Measurements from ENCODE around the gene FRS3. TPM values are rescaled to one million over a fixed set of nuclear protein-coding genes. Genes with fewer than 3 reads are reported as not detected.
A peak's percentile ranks its signal among the peaks of the same experiment; 100 is the strongest.

Gene FRS3
- total and polyA plus RNA-seq, 2 of the 13 experiments (the other 11 are each of a cell fraction or from before 2014, with no cell fraction given): 3.0 to 7.4 TPM

GRCh38 chr6:41735427-41736185 is 44.1 kb downstream of the FRS3 start, which contains the start of gene TFEB (continued):
- TF ChIP-seq ETS1 (CRISPR knock-in tag; IDR thresholded peaks at IDR 0.05): 0 out of 2 replicates have a peak, but pooled peaks have one; percentile 23
- TF ChIP-seq HNF4A (CRISPR knock-in tag; IDR thresholded peaks at IDR 0.05): peak; percentile 47
- no peak for TF ChIP-seq ZNF121 (CRISPR knock-in tag; IDR thresholded peaks at IDR 0.05)
- no peak for TF ChIP-seq POLR2AphosphoS2 (IDR thresholded peaks at IDR 0.05; ENCODE audit: low read depth, low read length)
- TF ChIP-seq KLF16 (CRISPR knock-in tag; IDR thresholded peaks at IDR 0.05): peak in 1 of 2 experiments; percentile 91; a peak in 2 of 4 replicates
- TF ChIP-seq RXRB (CRISPR knock-in tag; IDR thresholded peaks at IDR 0.05; ENCODE audit: borderline replicate concordance): peak; percentile 71
- peak; percentile 65 for TF ChIP-seq POGZ (CRISPR knock-in tag; IDR thresholded peaks at IDR 0.05)
- peak; percentile 99 for TF ChIP-seq ZNF574 (CRISPR knock-in tag; IDR thresholded peaks at IDR 0.05)
- TF ChIP-seq ZFP36L2 (CRISPR knock-in tag; IDR thresholded peaks at IDR 0.05): no peak
- peak; percentile 85 for TF ChIP-seq SMAD3 (CRISPR knock-in tag; IDR thresholded peaks at IDR 0.05)
- TF ChIP-seq KLF13 (CRISPR knock-in tag; IDR thresholded peaks at IDR 0.05): no peak
- TF ChIP-seq ZNF619 (CRISPR knock-in tag; IDR thresholded peaks at IDR 0.05): no peak
- TF ChIP-seq CBX5 (CRISPR knock-in tag; IDR thresholded peaks at IDR 0.05; ENCODE audit: borderline replicate concordance): peak; percentile 95; the same call in 1 of the 2 replicates
- peak; percentile 58 for TF ChIP-seq MEIS2 (CRISPR knock-in tag; IDR thresholded peaks at IDR 0.05)
- TF ChIP-seq SRF (IDR thresholded peaks at IDR 0.05; ENCODE audit: low read depth, low read length): no peak
- TF ChIP-seq IKZF5 (CRISPR knock-in tag; IDR thresholded peaks at IDR 0.05): peak; percentile 83
- TF ChIP-seq ZNF317 (CRISPR knock-in tag; IDR thresholded peaks at IDR 0.05): no peak
- TF ChIP-seq, protein P1, sequence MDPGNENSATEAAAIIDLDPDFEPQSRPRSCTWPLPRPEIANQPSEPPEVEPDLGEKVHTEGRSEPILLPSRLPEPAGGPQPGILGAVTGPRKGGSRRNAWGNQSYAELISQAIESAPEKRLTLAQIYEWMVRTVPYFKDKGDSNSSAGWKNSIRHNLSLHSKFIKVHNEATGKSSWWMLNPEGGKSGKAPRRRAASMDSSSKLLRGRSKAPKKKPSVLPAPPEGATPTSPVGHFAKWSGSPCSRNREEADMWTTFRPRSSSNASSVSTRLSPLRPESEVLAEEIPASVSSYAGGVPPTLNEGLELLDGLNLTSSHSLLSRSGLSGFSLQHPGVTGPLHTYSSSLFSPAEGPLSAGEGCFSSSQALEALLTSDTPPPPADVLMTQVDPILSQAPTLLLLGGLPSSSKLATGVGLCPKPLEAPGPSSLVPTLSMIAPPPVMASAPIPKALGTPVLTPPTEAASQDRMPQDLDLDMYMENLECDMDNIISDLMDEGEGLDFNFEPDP (CRISPR knock-in tag; conservative IDR thresholded peaks at IDR 0.05): no peak
- no peak for TF ChIP-seq NR2F1 (CRISPR knock-in tag; IDR thresholded peaks at IDR 0.05)
- peak; percentile 50; the same call in 1 of the 2 replicates for TF ChIP-seq NR2F2 (IDR thresholded peaks at IDR 0.05; ENCODE audit: borderline replicate concordance, low read depth)
- TF ChIP-seq NCOR1 (IDR thresholded peaks at IDR 0.05; ENCODE audit: borderline replicate concordance, low read length): no peak
- no peak for TF ChIP-seq ZNF83 (CRISPR knock-in tag; IDR thresholded peaks at IDR 0.05; ENCODE audit: borderline replicate concordance)
- 0 out of 2 replicates have a peak, but pooled peaks have one; percentile 45 for TF ChIP-seq NFKBIZ (CRISPR knock-in tag; IDR thresholded peaks at IDR 0.05)
- TF ChIP-seq ZNF879 (CRISPR knock-in tag; IDR thresholded peaks at IDR 0.05): no peak
